HG02571 (cell line): ENCODE results near the gene TANGO2.
A peak's percentile ranks its signal among the peaks of the same experiment; 100 is the strongest.
"Not testable (repeated sequence)": the region's sequence is repeated elsewhere in the genome, so short reads cannot be mapped to it uniquely, and the experiment has no call there.

Experiments
- ATAC-seq: cut with Tn5 transposase; IDR thresholded peaks from one replicate; pipeline ENCODE4 v1.9.1; 2021; ENCODE audit warnings: mild to moderate bottlenecking, moderate library complexity; ENCODE audit not compliant: unreplicated experiment

TANGO2 gene

DNA sequence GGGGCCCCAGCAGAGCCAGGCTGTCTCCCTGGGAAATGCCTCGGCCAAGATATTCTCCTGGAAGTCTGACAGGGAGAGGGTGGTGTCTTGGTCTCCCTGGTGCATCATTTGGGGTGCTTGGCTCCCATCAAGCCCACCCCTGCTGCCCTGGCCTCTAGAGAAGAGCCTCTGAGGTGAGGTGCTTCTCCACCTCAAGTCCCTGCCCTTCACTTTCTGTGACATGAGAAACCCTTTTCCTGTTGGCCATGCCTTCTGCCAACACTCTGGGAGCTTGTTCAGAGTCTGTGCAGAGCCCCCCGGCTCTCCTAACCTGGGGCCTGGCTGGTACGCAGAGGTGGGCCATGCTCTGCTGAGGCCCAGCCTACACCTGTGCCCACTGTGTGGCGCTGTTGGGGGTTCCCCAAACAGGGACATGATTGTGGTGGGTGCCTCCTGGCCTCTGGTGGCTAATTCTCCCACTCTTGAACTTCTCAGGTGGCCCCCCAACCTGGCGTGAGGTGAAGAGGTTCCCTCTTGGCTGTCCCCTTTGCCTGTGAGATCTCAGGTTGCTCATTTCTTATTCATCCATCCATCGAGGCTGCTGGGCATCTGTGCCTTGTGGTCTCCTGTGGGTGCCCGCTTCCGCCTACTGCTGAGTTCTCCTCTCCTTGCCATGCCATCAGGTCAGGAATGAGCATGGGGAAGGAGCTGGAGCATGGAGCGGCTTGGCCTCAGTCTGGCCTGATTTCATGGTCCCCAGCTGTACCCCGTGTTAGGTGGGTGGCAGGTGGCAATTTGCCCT, 40.0 kb downstream of the TANGO2 start:
- no peak for ATAC-seq

DNA sequence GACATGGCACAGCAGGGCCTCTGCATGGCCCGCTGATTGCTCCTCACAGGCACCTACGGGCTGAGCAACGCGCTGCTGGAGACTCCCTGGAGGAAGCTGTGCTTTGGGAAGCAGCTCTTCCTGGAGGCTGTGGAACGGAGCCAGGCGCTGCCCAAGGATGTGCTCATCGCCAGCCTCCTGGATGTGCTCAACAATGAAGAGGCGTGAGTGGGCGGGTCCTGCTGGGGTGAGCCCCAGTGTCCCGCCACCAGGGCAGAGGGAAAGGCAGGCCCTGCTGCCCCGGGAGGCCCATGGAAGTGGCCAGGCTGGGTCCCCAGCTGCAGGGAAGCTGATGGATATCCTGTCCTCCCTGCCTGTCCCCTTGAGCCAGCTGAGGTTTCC, 40.6 kb downstream of the TANGO2 start:
- ATAC-seq, result no peak

DNA sequence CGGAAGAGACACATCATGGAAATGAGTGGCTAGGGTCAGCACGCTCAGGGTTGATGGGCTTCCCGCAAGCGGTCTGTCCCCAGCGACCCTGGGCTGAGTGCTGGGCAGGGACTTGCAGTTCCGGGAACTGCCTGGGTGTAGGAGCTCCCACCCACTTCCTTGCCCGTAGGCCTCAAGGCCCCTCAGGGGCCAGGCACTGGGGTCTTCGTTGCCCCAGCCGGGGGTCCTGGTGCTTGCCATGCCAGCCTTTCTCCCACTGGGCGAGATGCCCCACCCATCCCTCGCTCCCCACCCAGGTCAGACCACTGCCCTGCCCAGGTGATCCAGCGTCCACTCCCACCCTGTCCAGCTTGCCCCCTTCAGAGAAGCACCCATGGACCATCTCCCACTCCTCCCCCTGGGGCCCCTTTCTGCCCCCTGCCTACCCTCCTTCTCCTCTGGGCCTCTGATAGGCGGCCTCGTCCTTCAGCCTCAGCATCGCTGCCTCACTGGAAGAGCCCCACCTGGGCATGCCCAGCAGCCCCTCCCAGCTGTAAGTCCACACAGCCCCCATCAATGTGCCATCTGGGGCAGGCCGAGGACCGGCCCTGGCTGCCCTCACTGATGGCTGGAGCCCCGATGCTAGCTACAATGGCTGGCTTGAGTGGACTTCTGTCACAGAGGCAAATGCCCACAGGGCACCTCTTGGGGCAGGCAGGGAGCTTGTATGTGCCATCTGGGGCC, 41.3 kb downstream of the TANGO2 start:
- no peak for ATAC-seq

DNA sequence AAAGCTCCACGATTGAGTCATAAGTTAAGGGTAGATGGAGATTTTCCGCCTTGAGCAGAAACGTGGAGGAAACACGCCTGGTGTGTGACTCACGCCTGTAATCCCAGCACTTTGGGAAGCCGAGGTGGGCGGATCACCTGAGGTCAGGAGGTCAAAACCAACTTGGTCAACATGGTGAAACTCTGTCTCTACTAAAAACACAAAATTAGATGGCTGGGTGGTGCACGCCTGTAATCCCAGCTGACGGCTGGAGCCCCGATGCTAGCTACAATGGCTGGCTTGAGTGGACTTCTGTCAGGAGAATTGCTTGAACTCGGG, 41.8 kb downstream of the TANGO2 start:
- no peak for ATAC-seq

DNA sequence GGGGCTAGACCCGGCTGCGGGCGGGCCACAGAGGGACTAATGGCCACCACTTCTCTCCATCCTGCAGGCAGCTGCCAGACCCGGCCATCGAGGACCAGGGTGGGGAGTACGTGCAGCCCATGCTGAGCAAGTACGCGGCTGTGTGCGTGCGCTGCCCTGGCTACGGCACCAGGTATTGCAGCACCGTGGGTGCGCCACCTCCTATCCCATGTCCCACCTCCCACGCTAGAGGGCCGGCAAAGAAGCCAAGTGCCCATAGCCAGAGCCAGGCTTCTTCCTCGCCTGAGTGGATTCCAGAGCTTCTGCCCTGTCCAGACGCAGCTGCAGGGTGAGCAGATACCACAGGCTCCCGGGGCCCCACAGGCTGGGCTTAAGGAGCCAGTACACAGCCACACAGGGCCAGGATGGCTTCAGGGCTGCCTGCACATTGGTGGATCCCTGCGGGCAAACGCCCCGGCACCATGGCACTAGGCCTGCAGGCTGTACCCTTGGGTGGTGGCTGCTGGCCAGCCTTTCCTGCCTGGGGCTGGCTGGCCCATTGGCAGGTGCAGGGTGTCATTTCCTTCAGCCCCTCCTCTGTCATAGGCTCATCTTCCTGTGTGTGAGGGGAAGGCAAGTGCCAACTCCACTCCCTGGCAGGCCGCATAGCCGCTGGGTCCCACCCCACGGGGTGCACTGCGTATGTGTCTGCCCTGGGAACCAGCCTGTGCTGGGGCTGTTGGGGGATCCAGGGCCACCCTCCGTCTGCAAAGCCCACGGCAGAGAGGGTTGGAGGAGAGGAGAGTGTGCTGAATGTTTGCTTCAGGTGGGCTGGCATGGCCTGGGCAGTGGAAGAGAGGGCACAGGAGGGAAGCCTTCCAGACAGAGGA, 42.6 kb downstream of the TANGO2 start:
- ATAC-seq, result no peak

- ATAC-seq, result no peak
Measured at GRCh38 chr22:20064140-20064480, 43.2 kb downstream of the TANGO2 start.

DNA sequence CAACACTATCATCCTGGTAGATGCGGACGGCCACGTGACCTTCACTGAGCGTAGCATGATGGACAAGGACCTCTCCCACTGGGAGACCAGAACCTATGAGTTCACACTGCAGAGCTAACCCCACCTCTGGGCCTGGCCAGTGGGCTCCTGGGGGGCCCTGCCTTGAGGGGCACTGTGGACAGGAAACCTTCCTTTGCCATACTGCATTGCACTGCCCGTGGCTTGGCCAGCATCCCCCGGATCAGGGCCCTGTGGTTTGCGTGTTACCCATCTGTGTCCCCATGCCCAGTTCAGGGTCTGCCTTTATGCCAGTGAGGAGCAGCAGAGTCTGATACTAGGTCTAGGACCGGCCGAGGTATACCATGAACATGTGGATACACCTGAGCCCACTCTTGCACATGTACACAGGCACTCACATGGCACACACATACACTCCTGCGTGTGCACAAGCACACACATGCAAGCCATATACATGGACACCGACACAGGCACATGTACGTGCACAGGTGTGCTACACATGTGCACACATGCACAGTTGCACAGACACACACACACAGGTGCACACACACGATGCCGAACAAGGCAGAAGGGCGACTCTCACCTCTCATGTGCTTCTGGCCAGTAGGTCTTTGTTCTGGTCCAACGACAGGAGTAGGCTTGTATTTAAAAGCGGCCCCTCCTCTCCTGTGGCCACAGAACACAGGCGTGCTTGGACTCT, 43.8 kb downstream of the TANGO2 start:
- no peak for ATAC-seq

- no peak for ATAC-seq
Measured at GRCh38 chr22:20065896-20066616, 45.1 kb downstream of the TANGO2 start.

- no peak for ATAC-seq
Measured at GRCh38 chr22:20066617-20067383, 45.9 kb downstream of the TANGO2 start.

- not testable (repeated sequence) for ATAC-seq
Measured at GRCh38 chr22:20067384-20067682, 46.4 kb downstream of the TANGO2 start.

- no peak for ATAC-seq
Measured at GRCh38 chr22:20068640-20069039, 47.7 kb downstream of the TANGO2 start.

DNA sequence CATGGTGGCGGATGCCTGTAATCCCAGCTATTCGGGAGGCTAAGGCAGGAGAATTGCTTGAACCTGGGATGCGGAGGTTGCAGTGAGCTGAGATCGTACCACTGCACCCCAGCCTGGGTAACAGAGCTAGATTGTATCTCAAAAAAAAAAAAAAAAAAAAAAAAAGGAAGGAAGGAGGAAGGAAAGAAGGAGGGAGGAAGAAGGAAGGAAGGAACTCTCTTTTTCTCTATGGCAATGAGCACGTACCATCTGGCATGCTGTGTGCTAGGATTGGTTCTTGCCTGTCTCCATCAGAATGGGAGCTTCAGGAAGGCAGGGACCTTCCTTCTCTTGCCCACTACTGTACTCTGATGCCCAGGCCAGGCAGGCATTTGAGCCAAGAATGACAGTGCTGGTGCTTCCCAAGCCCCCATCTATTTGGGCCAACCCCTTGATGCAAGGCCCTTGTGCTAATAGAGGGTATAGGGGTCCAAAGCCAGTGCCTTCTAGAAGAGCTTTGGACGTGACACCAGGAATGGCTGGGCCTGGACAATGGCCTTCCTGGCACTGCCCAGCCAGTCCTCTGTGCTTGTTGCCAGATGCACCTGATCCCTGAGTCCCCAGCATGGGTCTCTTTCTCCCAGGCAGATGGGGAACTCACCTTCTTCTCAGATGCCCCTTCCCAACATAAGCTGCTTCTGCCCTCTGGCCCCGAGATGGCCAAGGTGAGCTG, 48.6 kb downstream of the TANGO2 start:
- ATAC-seq, result no peak

DNA sequence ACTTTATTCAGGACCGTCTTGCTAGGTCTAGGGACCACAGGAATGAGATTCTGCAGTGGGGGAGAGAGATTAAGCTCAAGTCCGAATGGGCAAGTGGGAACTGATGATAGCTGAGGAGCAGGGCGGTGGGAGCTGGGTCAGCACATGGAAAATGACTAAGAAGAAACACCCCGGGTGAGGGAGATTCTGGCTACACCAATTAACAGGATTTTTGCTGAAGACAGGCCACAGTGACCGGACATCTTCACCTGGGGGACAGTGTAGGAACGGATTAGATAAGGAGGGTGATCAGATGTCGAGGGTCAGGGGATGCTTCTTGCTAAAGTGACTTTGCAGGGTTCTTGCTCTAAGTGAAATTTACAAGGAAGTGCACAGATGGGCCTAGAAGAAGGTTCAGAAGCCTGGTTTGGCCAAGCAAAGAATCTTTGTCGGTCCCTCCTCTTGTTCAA, 50.6 kb downstream of the TANGO2 start:
- no peak for ATAC-seq

GRCh38 chr22:20076627-20077172, 55.8 kb downstream of the TANGO2 start:
- ATAC-seq, result no peak

DNA sequence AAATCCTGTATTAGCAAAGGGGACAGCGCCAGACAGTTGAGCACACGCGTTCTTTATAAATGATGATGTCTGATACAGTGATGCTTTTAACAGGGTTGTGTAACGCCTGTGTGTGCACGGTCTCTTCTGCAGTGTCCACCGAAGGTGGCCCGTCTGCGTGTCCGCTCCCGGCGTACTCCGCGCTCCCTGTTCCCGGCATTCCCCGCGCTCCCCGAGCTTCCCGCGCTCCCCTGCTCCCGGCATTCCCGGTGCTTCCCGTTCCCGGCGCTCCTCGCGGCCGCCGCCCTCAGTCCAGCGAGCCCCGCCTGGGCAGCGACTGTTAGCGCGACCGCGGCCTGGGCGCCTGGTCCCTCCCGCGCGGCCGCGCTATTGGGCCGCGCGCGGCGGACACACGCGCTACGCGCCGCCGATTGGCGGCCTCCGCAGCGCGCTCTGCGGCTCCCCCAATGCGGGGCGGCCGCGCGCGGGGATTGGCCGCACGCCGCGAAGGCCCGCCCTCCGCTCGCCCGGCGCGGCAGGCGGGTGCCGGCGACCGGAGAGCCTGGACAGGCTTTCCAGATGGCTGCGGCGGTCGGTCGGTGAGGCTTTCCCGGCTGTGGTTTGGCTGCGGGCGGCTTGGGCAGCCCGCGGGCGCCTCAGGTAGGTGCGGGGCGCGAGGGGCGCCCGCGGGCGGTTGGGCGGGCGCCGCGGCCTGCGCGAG, 59.0 kb downstream of the TANGO2 start, which contains the start of gene DGCR8:
Gene DGCR8, plus strand, starts transcription at position 497 of the 700 bp plus-strand sequence. CDS start 5,723 bp downstream, outside the sequence.
- ATAC-seq, result peak; percentile 72

DNA sequence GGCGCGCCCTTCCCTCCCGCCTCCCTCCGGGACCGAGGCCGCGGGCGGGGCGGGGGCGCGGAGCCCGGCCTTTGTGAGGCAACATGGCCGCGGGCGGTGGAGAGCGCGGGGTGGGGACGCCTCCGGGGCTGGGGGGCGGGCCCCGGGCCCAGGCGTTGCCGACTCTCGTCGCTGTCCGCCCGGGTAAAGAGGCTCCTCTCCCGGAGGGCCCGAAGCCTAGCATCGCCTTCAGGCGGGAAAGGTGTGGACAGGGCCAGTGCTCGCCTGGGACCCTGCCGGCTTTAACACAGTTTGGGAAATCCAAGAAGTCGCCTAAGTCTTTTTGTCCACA, 59.5 kb downstream of the TANGO2 start:
- peak; percentile 48 for ATAC-seq

- no peak for ATAC-seq
Measured at GRCh38 chr22:20080776-20081654, 60.1 kb downstream of the TANGO2 start.
